ENCODE data around the gene CRYBG1.
"Not testable (repeated sequence)": the region's sequence is repeated elsewhere in the genome, so short reads cannot be mapped to it uniquely, and the experiment has no call there.

The CRYBG1 gene

DNA sequence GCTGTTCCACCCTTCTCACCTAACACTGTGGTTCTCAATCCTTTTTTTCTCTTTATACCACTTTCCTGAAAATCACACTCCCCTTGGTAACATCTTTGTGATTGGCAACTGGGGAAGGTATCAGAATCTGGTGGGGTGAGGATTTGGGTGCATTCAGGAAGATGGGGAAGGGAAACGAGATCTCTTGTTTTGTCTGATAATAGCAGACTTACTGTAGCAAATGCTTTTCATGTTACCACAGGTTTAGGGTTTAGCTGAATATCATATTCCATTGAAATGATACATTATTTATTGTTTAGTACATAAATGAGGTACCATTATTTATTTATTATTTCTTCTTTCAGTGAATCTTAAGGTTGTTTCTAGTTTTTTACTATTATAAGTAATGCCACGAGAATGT is 168.0 kb downstream of the CRYBG1 start:
- no peak for DNase-seq

DNA sequence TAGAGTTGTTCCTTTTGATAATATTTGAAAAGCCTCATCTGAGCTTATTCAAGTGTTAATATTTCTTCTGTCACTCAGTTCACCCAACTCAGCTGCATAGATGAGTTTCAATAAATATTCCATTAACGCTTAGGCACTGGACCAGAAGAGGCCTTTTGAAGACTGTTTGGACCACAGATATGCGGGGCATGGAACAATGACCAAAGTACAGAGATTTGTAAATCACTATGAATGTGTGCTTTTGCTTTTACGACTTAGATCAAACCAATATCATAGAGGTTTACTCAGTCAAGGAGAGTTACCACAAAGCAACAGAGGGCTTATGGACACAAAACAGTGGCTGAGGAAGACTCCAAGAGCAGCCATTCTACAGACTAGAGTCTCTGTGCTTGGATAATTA is 168.9 kb downstream of the CRYBG1 start:
- no peak for DNase-seq

GRCh38 chr6:106530026-106530425 is 169.5 kb downstream of the CRYBG1 start:
- DNase-seq: no peak

DNA sequence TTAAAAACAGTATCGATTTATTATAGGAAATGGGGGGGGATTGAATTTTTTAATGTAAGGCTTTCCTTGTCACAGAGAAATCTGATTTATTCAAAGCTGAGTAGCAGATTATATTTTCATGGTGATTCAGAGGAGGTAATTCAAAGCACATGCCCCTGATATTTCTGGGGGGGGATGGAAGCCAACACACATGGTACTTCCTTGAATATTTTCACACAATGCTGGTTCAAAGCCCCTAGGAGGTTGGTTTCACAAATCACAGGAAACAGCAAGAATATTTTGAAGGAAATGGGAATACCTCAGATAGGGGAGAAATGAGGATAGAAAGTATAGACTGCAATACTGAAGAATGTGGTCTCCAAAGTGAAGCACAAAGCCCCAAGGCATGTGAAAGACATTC is 170.0 kb downstream of the CRYBG1 start:
- no peak for DNase-seq

- no peak for DNase-seq
Observed at GRCh38 chr6:106533054-106533453, 172.5 kb downstream of the CRYBG1 start.

DNA sequence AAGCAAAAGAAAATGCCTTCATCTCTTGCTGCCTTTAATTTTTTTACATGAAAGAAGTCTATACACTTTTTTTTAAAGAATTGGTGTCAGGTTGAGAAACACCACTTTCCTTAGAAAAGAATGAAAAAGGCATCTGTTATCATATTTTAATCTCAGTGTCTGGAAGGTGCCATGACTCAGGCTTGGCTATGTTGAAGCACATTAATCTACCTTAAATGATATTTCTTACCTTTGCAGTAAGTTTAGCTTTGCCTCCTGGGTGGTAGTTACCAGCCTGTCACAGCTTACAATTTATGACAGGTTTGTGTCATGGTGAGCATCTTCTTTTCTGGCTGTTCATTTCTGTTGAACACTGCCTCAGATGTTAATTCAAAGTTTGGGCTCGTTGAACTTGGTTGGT is 173.5 kb downstream of the CRYBG1 start:
- no peak for DNase-seq

- no peak for DNase-seq
Observed at GRCh38 chr6:106534564-106534982, 174.1 kb downstream of the CRYBG1 start.

DNA sequence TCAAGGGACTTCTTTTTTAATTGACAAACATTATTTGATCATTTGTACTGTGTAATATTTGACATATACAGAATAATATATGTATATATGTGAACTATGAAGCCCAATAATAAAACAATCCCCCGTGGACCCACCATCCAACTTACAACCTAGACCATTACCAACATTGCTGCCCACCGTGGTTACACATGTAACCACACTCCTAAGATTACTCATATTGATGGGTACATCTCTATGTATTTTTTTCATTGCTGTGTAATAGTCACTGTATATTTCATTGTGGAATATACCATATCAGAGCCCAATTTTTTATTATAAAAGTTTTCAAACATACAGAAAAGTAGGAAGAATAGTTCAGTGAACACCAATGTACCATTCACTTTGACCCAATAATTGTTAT is 174.5 kb downstream of the CRYBG1 start:
- no peak for DNase-seq

- no peak for DNase-seq
Observed at GRCh38 chr6:106536357-106536756, 175.8 kb downstream of the CRYBG1 start.

GRCh38 chr6:106536851-106537250 is 176.3 kb downstream of the CRYBG1 start:
- DNase-seq: no peak

DNA sequence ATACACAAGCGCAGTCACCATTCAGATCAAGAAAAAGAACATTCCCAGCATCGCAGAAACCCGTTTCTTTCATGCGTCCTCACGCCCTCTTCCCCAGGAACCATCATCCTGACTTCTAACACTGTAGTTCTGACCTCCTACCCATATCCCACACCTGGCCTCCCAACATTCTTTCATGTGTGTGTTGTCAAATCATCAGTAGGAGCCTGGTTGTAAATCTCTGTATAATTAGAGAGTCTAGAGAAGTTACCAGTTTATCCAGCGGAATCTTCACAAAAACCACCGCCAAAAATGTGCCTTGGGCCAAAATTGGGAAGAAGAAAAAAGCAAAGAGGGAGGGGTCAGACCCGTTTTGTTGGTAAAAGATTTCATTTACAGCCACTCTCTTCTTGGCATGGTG is 177.1 kb downstream of the CRYBG1 start:
- no peak for DNase-seq

- DNase-seq: no peak
Observed at GRCh38 chr6:106538145-106538544, 177.6 kb downstream of the CRYBG1 start.

- DNase-seq: no peak
Observed at GRCh38 chr6:106539936-106540335, 179.4 kb downstream of the CRYBG1 start.

DNA sequence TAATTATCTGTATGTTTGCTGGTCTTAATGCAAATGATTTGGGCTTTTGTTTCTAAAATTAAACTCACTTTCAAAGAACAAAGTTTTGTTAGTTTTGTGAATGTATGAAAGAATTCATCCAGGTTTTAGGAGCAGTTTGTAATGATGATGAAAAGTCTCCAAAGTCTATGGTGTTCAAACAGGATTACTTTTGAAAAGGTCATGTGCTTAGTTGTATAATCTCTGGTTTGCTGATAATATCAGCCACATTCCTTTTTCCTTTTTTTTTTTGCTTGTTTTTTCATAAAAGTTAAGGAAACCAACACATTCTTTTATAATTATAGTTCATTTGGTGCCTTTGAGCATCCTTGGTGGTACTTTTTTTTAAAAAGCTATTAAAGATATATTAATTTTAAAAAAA is 179.9 kb downstream of the CRYBG1 start:
- DNase-seq: no peak

DNA sequence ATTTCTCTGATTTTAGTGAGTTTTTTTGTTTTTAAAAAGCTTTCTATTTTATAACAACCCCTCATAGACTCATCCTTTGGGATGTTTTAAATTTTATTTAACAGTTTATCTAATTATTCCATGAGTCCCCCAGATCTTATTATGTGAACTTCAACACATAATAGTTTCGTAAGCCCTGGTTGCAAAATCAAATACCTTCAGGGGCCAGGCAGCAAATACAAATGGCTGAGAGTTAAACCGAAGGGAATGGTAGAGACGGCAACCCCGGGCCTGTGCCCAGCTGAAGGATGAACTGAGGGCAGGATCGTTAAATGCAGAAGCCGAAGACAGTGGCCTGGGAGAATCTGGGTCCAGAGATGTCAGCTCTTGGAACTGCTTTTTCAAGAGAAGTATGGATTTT is 180.4 kb downstream of the CRYBG1 start:
- no peak for DNase-seq

DNA sequence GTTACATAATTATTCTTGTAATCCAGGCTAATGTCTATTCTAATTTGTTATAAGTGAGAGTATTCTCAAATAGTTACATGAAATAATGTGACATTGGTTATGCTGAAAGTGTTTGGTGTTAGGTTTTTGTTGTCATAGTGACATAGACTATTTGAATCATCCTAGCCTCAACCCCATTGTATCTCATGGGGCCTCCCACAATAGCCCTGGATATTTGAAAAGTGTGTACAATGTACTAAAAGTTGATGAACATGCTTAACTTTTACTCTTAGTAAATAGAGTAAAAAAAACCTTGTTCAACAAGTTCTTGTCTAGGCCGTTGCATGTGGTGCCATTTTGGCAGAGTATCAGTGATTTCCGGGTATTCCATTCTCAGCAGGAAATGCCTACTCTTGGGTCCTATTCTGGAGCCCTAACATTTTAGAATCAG is 185.8 kb downstream of the CRYBG1 start:
- no peak for DNase-seq

DNA sequence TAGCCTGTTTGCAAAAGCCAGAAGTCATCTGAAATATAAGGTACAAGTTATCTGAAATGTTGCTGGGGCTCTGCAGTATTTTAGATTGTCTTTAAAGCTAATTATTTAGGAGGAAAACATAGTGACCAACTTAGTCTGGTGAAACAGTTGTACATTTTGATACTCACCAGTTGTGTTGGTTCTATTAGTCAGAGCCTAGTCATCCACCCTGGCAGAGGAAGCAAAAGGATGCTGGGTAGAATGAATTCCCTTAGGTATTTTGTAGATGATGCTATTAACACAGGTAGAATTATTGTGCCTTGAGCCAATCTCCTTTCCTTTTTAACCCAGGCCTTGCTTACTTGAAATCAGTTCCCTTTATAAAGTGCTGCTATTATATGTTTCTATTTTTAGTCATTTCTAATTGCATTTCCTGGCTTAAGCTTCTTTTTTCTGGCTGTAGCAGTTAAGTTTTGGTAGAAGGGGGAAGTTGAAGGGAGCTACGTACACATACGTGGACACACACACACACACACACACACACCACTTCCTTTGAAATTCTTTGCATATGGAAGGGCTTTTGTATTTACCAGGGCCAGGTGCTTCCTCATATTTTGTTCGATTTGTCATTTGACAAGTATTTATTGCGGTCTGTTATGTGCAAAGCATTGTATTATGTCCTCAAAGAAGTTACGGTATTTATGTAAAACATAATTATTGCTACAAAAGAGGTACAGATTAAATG is 186.3 kb downstream of the CRYBG1 start:
- DNase-seq: no peak

- DNase-seq: no peak
Observed at GRCh38 chr6:106547601-106548453, 187.3 kb downstream of the CRYBG1 start.

DNA sequence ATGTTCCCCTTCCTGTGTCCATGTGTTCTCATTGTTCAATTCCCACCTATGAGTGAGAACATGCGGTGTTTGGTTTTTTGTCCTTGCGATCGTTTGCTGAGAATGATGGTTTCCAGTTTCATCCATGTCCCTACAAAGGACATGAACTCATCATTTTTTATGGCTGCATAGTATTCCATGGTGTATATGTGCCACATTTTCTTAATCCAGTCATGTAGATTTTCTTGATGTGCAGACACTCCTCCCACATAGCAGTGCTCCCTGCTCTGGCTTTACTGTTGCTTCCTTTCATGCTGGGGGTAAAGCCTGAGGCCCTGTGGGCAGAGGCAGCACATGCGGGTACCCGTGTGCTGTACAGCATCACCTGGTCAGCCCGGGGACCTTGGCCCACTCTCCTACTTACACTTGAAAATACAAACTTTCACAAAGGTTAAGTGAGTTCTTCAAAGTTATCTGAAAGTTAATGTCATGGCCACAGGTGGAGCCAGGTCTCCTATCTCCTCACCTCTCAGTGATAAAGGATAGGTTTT is 188.5 kb downstream of the CRYBG1 start:
- not testable (repeated sequence) for DNase-seq

DNA sequence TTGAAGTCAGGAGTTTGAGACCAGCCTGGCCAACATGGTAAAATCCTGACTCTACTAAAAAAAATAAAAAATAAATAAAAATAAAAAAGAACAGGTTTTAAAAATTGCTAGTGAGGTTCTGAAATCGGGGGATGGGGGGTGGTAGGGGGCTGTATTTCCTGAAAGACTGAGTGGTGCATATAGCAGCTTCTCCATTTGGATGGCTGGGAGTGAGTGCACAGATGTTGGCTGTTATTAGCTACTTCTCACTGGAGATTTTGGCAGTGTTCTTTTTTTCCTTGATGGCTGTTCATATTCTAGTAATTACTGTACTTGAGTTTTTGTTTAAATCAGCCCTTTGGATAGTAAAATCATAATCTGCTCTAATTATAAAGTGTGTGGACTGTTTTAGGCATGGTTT is 189.0 kb downstream of the CRYBG1 start:
- no peak for DNase-seq

DNA sequence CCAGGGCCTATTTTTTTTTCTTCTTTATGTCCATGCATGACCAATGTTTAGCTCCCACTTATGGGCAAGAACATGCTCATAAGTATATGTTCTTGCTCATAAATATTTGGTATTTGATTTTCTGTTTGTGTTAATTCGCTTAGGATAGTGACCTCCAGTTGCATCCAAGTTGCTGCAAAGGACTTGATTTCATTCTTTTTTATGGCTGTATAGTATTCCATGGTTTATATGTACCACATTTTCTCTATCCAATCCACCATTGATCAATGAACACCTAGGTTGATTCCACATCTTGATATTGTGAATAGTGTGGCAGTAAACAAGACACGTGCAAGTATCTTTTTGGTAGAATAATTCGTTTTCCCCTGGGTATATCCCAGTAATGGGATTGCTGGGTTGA is 190.6 kb downstream of the CRYBG1 start:
- DNase-seq: no peak

GRCh38 chr6:106553440-106553839 is 192.9 kb downstream of the CRYBG1 start:
- DNase-seq: no peak

- no peak for DNase-seq
Observed at GRCh38 chr6:106555767-106556166, 195.2 kb downstream of the CRYBG1 start.

GRCh38 chr6:106556368-106556960 is 195.9 kb downstream of the CRYBG1 start:
- no peak for DNase-seq

All from cerebellar nuclear complex (tissue), 1 donor.